Panc1 (cell line): ENCODE measurements around the gene PIP4P1.

ENCODE experiments used
- CTCF ChIP-seq: fragments of 450-650 bp; IDR thresholded peaks from 2 replicates; pipeline ENCODE4 v1.5.1; 2017; ENCODE audit warnings: mild to moderate bottlenecking
- POLR2AphosphoS5 ChIP-seq: IDR thresholded peaks from 2 replicates; pipeline ENCODE4 v1.6.1; 2012; ENCODE audit warnings: mild to moderate bottlenecking, low read depth, low read length, moderate library complexity
- SIN3A ChIP-seq: IDR thresholded peaks from 2 replicates; pipeline ENCODE4 v1.6.1; 2012; ENCODE audit warnings: low read depth, mild to moderate bottlenecking, low read length, moderate library complexity, borderline replicate concordance; ENCODE audit not compliant: insufficient read depth
- TCF7L2 ChIP-seq: IDR thresholded peaks from 2 replicates; pipeline ENCODE4 v1.6.1; 2011; ENCODE audit warnings: mild to moderate bottlenecking, low read depth, low read length, inconsistent platforms

GRCh38 chr14:20412876-20413743 lies 48.1 kb downstream of the PIP4P1 start, which contains the start of gene TEP1:
- TF ChIP-seq CTCF (no peak), SIN3A (no peak), POLR2AphosphoS5 (peak; percentile 76; the same call in 1 of the 2 replicates), TCF7L2 (no peak)
